ENCODE data around the gene RALGPS1.

Gene RALGPS1

GRCh38 chr9:127055745-127056402, 141.3 kb downstream of the RALGPS1 start:
- Histone ChIP-seq H3K27ac (ENCODE audit: extremely low read depth, low read depth, low read length) (no peak overlapping the region), H3K36me3 (ENCODE audit: control insufficient read depth in 2 of 2, insufficient read depth in 1 of 2, low read length in 2 of 2) (no peaks in the 10 kb centered on the region), H3K9me3 (ENCODE audit: control insufficient read depth, insufficient read depth, low read depth, low read length) (no peaks in the 10 kb centered on the region), H3K4me3 (ENCODE audit: low read depth, low read length) (no peak overlapping the region), H3K4me1 (ENCODE audit: control insufficient read depth, insufficient read depth, low read length) (no peaks in the 10 kb centered on the region)
- ChIA-PET CTCF (interaction anchor here (0.7 kb wide), 1 partner anchor 1384 kb away, joined by 3 read pairs; no protein-coding TSS in a partner anchor), POLR2A (no interaction called here)
- TF ChIP-seq OSR2 (tag by site-specific recombination; IDR thresholded peaks at IDR 0.05) (no peak), ZNF248 (tag by site-specific recombination; IDR thresholded peaks at IDR 0.05) (no peak), KLF1 (tag by site-specific recombination; IDR thresholded peaks at IDR 0.05) (no peak), ZNF211 (tag by site-specific recombination; IDR thresholded peaks at IDR 0.05; ENCODE audit: low read depth) (no peak), ZNF580 (tag by site-specific recombination; IDR thresholded peaks at IDR 0.05) (no peak), TSHZ1 (tag by site-specific recombination; IDR thresholded peaks at IDR 0.05; ENCODE audit: borderline replicate concordance) (no peak), ZNF174 (tag by site-specific recombination; IDR thresholded peaks at IDR 0.05) (no peak), ZNF292 (tag by site-specific recombination; IDR thresholded peaks at IDR 0.05; ENCODE audit: borderline replicate concordance, low read depth) (no peak), ZNF600 (tag by site-specific recombination; IDR thresholded peaks at IDR 0.05) (no peak), SETDB1 (IDR thresholded peaks at IDR 0.05; ENCODE audit: insufficient read length, low read length) (no peak), ZNF416 (tag by site-specific recombination; IDR thresholded peaks at IDR 0.05) (no peak), WT1 (tag by site-specific recombination; IDR thresholded peaks at IDR 0.05) (no peak), ZSCAN18 (tag by site-specific recombination; IDR thresholded peaks at IDR 0.05) (no peak), ZNF544 (tag by site-specific recombination; IDR thresholded peaks at IDR 0.05) (no peak), ZNF362 (tag by site-specific recombination; IDR thresholded peaks at IDR 0.05) (no peak)

- H3K36me3 ChIP-seq (ENCODE audit: control insufficient read depth in 2 of 2, insufficient read depth in 1 of 2, low read length in 2 of 2) = no peaks in the 10 kb centered on the region
- H3K27ac ChIP-seq (ENCODE audit: extremely low read depth, low read depth, low read length) = no peak overlapping the region
- no peak overlapping the region for H3K4me3 ChIP-seq (ENCODE audit: low read depth, low read length)
- no peaks in the 10 kb centered on the region for H3K4me1 ChIP-seq (ENCODE audit: control insufficient read depth, insufficient read depth, low read length)
- CTCF ChIA-PET = no interaction called here
- no peak for TF ChIP-seq KLF16 (tag by site-specific recombination; IDR thresholded peaks at IDR 0.05)
- TF ChIP-seq PATZ1 (tag by site-specific recombination; IDR thresholded peaks at IDR 0.05) = no peak
- TF ChIP-seq ZNF530 (tag by site-specific recombination; IDR thresholded peaks at IDR 0.05; ENCODE audit: low read depth) = no peak
- H3K9me3 ChIP-seq (ENCODE audit: control insufficient read depth, insufficient read depth, low read depth, low read length) = no peaks in the 10 kb centered on the region
- POLR2A ChIA-PET = no interaction called here
These were observed 141.9 kb downstream of the RALGPS1 start for GRCh38 chr9:127056446-127056845.
